GM12878 (cell line): ENCODE data around the gene GALNTL6. TPM values are rescaled to one million over a fixed set of nuclear protein-coding genes. Genes with fewer than 3 reads are reported as not detected.

ENCODE experiments used
- ATAC-seq: fragments of 200-7000 bp; cut with Tn5 transposase; 3 replicates; pipeline ENCODE4 v1.9.1; 2020; ENCODE audit warnings: mild to moderate bottlenecking, moderate library complexity
- BruUV-seq: library from RNA; stranded (reverse); fragments of 400-500 nt; replicated peaks from 2 replicates; lab custom pipeline; 2021; lab: Mats Ljungman, UMichigan
- CTCF ChIA-PET: fragments of 300-600 bp; sonication (Branson Sonifier 250); formaldehyde crosslinking; extraction: SDS; loops from one replicate; lab custom pipeline; 2021; ENCODE audit warnings: inconsistent platforms; lab: Yijun Ruan, JAX
- POLR2A ChIA-PET: fragments of 350-600 bp; formaldehyde crosslinking; extraction: SDS; loops from one replicate; lab custom pipeline; 2021; ENCODE audit warnings: inconsistent platforms; lab: Charles Lee
- RAD21 ChIA-PET: fragments of 300-600 bp; sonication (Branson Sonifier 250); formaldehyde crosslinking; loops from one replicate; lab custom pipeline; 2023; ENCODE audit warnings: antibody characterized with exemption; ENCODE audit not compliant: unreplicated experiment; lab: Charles Lee
- SMC1A ChIA-PET: fragments of 300-600 bp; sonication (Branson Sonifier 250); formaldehyde crosslinking; loops from one replicate; lab custom pipeline; 2023; ENCODE audit not compliant: unreplicated experiment, uncharacterized antibody; lab: Charles Lee
- DNase-seq: peaks from one replicate; pipeline ENCODE4 v3.0.0-alpha.2; 2011; ENCODE audit warnings: low read depth, low spot score
- FAIRE-seq: peaks from 3 replicates; lab custom pipeline; 2011; peaks lifted over from hg19 to GRCh38; lab: Jason Lieb, UNC
- H2AFZ ChIP-seq: 2 replicates; pipeline ENCODE4 v1.6.0; 2011; ENCODE audit warnings: low read depth, low read length, control low read depth; ENCODE audit not compliant: control insufficient read depth
- H3K27ac ChIP-seq: 2 replicates; pipeline ENCODE4 v1.5.1; 2011; ENCODE audit warnings: control low read depth; ENCODE audit not compliant: control insufficient read depth, insufficient read depth
- H3K27me3 ChIP-seq, 2 experiments: replicated peaks in 1 of 2; 2 replicates each; pipeline versions ENCODE4 v1.6.0 to v1.6.1; 2011; ENCODE audit warnings: low read length in 1 of 2; ENCODE audit not compliant: control insufficient read depth in 2 of 2, insufficient read depth in 2 of 2
- H3K36me3 ChIP-seq, 2 experiments: 2 replicates each; pipeline ENCODE4 v1.5.1; 2011; ENCODE audit warnings: low read length in 1 of 2; ENCODE audit not compliant: control insufficient read depth in 2 of 2, insufficient read depth in 2 of 2
- H3K4me1 ChIP-seq: 2 replicates; pipeline ENCODE4 v1.6.1; 2011; ENCODE audit warnings: mild to moderate bottlenecking, low read length, moderate library complexity, mixed read lengths; ENCODE audit not compliant: control insufficient read depth, insufficient read depth
- H3K4me2 ChIP-seq: 2 replicates; pipeline ENCODE4 v1.6.0; 2011; ENCODE audit warnings: control low read depth; ENCODE audit not compliant: control insufficient read depth, insufficient read depth
- H3K4me3 ChIP-seq: fragments of 200-600 bp; sonication (generic); 2 replicates; pipeline ENCODE4 v1.5.1; 2016
- H3K79me2 ChIP-seq: 2 replicates; pipeline ENCODE4 v1.6.0; 2011; ENCODE audit warnings: low read length; ENCODE audit not compliant: control insufficient read depth, insufficient read depth
- H3K9ac ChIP-seq: 2 replicates; pipeline ENCODE4 v1.8.0; 2011; ENCODE audit warnings: low read length, control low read depth, mixed read lengths; ENCODE audit not compliant: control insufficient read depth, insufficient read depth
- H3K9me3 ChIP-seq: replicated peaks from 3 replicates; pipeline ENCODE4 v1.5.1; 2011; ENCODE audit warnings: mild to moderate bottlenecking, low read length; ENCODE audit not compliant: control insufficient read depth, insufficient read depth
- H4K20me1 ChIP-seq: 2 replicates; pipeline ENCODE4 v1.6.0; 2011; ENCODE audit not compliant: control insufficient read depth, insufficient read depth
- BCL3 ChIP-seq: IDR thresholded peaks from 2 replicates; pipeline ENCODE4 v1.6.1; 2011; ENCODE audit warnings: borderline replicate concordance, low read depth, mild to moderate bottlenecking, moderate library complexity, low read length; ENCODE audit not compliant: insufficient read depth, poor library complexity, severe bottlenecking
- BHLHE40 ChIP-seq, 2 experiments: fragments of 450-650 bp in 1 of 2; IDR thresholded peaks; 2 replicates each; pipeline ENCODE4 v1.6.1; 2011 to 2017; ENCODE audit warnings: low read depth in 2 of 2, borderline replicate concordance in 1 of 2, improper control_type of control experiment in 1 of 2, low read length in 1 of 2, mild to moderate bottlenecking in 1 of 2
- DPF2 ChIP-seq: fragments of 450-650 bp; IDR thresholded peaks from 2 replicates; pipeline ENCODE4 v1.6.1; 2017; ENCODE audit warnings: mild to moderate bottlenecking
- EED ChIP-seq: sonication (generic); IDR thresholded peaks from 2 replicates; pipeline ENCODE4 v1.6.1; 2016; ENCODE audit warnings: antibody characterized with exemption, low read depth
- FOS ChIP-seq: IDR thresholded peaks from 3 replicates; pipeline ENCODE4 v1.6.1; 2011; ENCODE audit warnings: borderline replicate concordance; ENCODE audit not compliant: insufficient read length; ENCODE audit errors: extremely low read depth
- NR2F1 ChIP-seq: fragments of 450-650 bp; conservative IDR thresholded peaks from 2 replicates; pipeline ENCODE4 v1.6.1; 2017; ENCODE audit warnings: mild to moderate bottlenecking
- PAX8 ChIP-seq: fragments of 450-650 bp; IDR thresholded peaks from 2 replicates; pipeline ENCODE4 v1.6.1; 2017; ENCODE audit warnings: mild to moderate bottlenecking, moderate library complexity
- RBBP5 ChIP-seq: fragments of 200-600 bp; sonication (generic); conservative IDR thresholded peaks from 2 replicates; pipeline ENCODE4 v1.6.1; 2016
- SMAD5 ChIP-seq: IDR thresholded peaks from 2 replicates; pipeline ENCODE4 v1.6.1; 2016; ENCODE audit warnings: antibody characterized with exemption, low read depth
- STAT3 ChIP-seq: IDR thresholded peaks from 2 replicates; pipeline ENCODE4 v1.6.1; 2011; ENCODE audit warnings: low read depth, low read length, improper control_type of control experiment
- TARDBP ChIP-seq: IDR thresholded peaks from 2 replicates; pipeline ENCODE4 v1.6.1; 2016; ENCODE audit warnings: borderline replicate concordance
- WGBS: methylation state at CpG from one replicate; pipeline ENCODE4 v1.1.6; 2016; ENCODE audit warnings: low lambda C conversion rate; ENCODE audit not compliant: insufficient replicate concordance, insufficient coverage; ENCODE audit errors: missing lambda C conversion rate; 5-methylcytosine and 5-hydroxymethylcytosine counted together
- in situ Hi-C: fragments of 300-500 bp; cut with MboI; formaldehyde crosslinking; loops from 9 replicates; pipeline ENCODE4 v1.14.3; 2018; ENCODE audit warnings: mixed read lengths
- intact Hi-C: fragments of 100-400 bp; cut with micrococcal nuclease; formaldehyde crosslinking; loops from one replicate; pipeline ENCODE4 v1.14.2; 2022; ENCODE audit not compliant: unreplicated experiment
- polyA plus RNA-seq, 11 experiments: library from polyadenylated mRNA; depleted of rRNA in 4 of 11; unstranded in 6 of 11; stranded (reverse) in 5 of 11; fragments of >200 nt; fragmentation: Nextera tagmentation in 4 of 11; fragmentation: Illumina TruSeq in 1 of 11; extraction: Ambion mirVana in 4 of 11; extraction: Trizol in 1 of 11; gene quantifications; 1 replicate in 1 of 11; 2 replicates in 10 of 11; pipeline versions ENCODE4 v1.2.1 to v1.2.3, GENCODE V29; 2011 to 2016; ENCODE audit warnings: inconsistent platforms in 2 of 11, missing spikeins in 2 of 11, low read depth in 1 of 11
- total RNA-seq, 4 experiments: library from RNA; depleted of rRNA in 3 of 4; stranded (reverse); fragments of >200 nt in 3 of 4; fragmentation: Illumina TruSeq in 1 of 4; extraction: Trizol in 1 of 4; gene quantifications; 2 replicates each; pipeline versions ENCODE4 v1.2.1 to v1.2.3, GENCODE V29; 2013 to 2021

Gene GALNTL6
- total and polyA plus RNA-seq, 10 of the 15 experiments (the other 5 are each of a cell fraction or from before 2014, with no cell fraction given) = 0.01 to 0.29 TPM; not detected in 8

GRCh38 chr4:172957216-172957615 lies 1144.0 kb downstream of the GALNTL6 start:
- Histone ChIP-seq H3K4me1 (no peaks in the 10 kb centered on the region), H3K79me2 (no peaks in the 10 kb centered on the region), H4K20me1 (no peaks in the 10 kb centered on the region), H3K36me3 (no peaks in the 10 kb centered on the region), H3K27me3 (no peaks in the 10 kb centered on the region), H3K9me3 (no peaks in the 10 kb centered on the region), H3K4me2 (no peak overlapping the region), H3K9ac (no peak overlapping the region), H2AFZ (no peak overlapping the region), H3K4me3 (no peak overlapping the region), H3K27ac (no peak overlapping the region)
- FAIRE-seq (no peak), ATAC-seq (no peak), DNase-seq (no peak)
- no peak for TF ChIP-seq STAT3
- no peak for TF ChIP-seq DPF2
- no peak for TF ChIP-seq TARDBP
- no peak for TF ChIP-seq PAX8
- TF ChIP-seq RBBP5 = no peak
- TF ChIP-seq FOS = no peak
- no peak for TF ChIP-seq SMAD5
- no peak for TF ChIP-seq NR2F1
- no peak for TF ChIP-seq EED
- no peak for TF ChIP-seq BHLHE40 (IDR thresholded peaks at IDR 0.05; ENCODE audit: borderline replicate concordance in 1 of 2, low read depth in 2 of 2, low read length in 1 of 2)
- TF ChIP-seq BCL3 = no peak
- ChIA-PET SMC1A (no interaction called here), POLR2A (no interaction called here), RAD21 (no interaction called here), CTCF (no interaction called here)
- in situ Hi-C loops = no loop called here
- WGBS = 24% methylated on average over 4 of the region's 4 CpGs
- intact Hi-C loops = no loop called here
- BruUV-seq = no TSS peak
